A673 (cell line): ENCODE data around the gene ALOX12B.

ENCODE experiments used
- EZH2 ChIP-seq: fragments of 200-600 bp; sonication (generic); IDR thresholded peaks from 2 replicates; pipeline ENCODE4 v1.6.1; 2017; ENCODE audit warnings: borderline replicate concordance, low read depth, mild to moderate bottlenecking, mixed read lengths, antibody characterized with exemption, low read length; ENCODE audit not compliant: poor library complexity, severe bottlenecking
- TF ChIP-seq, protein P1 (sequence below): fragments of 300-800, 200-600 bp; sonication (generic); conservative IDR thresholded peaks from 2 replicates; pipeline ENCODE4 v1.5.1; 2017; ENCODE audit warnings: low read depth, mild to moderate bottlenecking, antibody characterized with exemption, low read length, moderate library complexity, mixed read lengths

DNA sequence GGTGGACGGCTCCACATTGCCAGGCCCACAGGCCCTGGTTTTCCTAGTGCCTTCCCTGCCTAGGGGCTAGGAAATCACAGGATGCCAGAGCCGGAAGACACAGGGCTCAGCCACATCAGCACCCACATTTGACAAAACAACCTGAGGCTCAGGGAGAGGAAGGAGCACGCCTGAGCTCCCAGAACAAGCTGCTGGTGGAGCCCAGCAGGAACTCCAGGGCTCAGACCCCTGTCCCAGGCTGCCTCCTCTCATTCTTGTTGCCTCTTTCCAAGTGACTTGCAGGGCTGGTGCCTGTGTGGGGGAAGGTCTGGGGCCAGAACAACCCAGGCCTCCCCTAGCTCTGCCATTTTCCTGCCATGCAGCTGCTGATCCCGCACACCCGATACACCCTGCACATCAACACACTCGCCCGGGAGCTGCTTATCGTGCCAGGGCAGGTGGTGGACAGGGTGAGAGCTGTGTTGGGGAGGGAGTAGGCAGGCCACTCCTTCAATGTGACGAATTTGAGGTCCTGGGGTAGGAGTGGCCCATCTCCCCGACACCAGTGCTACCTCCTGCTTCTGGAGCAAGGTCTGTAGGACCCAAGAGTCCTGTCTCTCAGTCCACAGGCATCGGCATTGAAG lies 41.1 kb downstream of the ALOX12B start:
- TF ChIP-seq, protein P1, sequence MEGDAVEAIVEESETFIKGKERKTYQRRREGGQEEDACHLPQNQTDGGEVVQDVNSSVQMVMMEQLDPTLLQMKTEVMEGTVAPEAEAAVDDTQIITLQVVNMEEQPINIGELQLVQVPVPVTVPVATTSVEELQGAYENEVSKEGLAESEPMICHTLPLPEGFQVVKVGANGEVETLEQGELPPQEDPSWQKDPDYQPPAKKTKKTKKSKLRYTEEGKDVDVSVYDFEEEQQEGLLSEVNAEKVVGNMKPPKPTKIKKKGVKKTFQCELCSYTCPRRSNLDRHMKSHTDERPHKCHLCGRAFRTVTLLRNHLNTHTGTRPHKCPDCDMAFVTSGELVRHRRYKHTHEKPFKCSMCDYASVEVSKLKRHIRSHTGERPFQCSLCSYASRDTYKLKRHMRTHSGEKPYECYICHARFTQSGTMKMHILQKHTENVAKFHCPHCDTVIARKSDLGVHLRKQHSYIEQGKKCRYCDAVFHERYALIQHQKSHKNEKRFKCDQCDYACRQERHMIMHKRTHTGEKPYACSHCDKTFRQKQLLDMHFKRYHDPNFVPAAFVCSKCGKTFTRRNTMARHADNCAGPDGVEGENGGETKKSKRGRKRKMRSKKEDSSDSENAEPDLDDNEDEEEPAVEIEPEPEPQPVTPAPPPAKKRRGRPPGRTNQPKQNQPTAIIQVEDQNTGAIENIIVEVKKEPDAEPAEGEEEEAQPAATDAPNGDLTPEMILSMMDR: no peak
- TF ChIP-seq EZH2: no peak
